ENCODE measurements around the gene JARID2. TPM values are rescaled to one million over a fixed set of nuclear protein-coding genes. Genes with fewer than 3 reads are reported as not detected.

JARID2 gene
- total and polyA plus RNA-seq, 12 donors, result 2.3 to 11.6 (median 8.7) TPM

GRCh38 chr6:15304337-15305042 lies 58.6 kb downstream of the JARID2 start:
- Histone ChIP-seq H3K27ac (peak overlapping the region in 1 of 10 donors; percentile 21), H3K4me3 (no peak overlapping the region), H3K9me3 (no peaks in the 10 kb centered on the region), H3K4me1 (peaks cover 7 to 81% (median 63%) of the 10 kb centered on the region in 9 donors), H3K27me3 (no peaks in the 10 kb centered on the region), H3K36me3 (no peaks in the 10 kb centered on the region)
- TF ChIP-seq, protein P1, sequence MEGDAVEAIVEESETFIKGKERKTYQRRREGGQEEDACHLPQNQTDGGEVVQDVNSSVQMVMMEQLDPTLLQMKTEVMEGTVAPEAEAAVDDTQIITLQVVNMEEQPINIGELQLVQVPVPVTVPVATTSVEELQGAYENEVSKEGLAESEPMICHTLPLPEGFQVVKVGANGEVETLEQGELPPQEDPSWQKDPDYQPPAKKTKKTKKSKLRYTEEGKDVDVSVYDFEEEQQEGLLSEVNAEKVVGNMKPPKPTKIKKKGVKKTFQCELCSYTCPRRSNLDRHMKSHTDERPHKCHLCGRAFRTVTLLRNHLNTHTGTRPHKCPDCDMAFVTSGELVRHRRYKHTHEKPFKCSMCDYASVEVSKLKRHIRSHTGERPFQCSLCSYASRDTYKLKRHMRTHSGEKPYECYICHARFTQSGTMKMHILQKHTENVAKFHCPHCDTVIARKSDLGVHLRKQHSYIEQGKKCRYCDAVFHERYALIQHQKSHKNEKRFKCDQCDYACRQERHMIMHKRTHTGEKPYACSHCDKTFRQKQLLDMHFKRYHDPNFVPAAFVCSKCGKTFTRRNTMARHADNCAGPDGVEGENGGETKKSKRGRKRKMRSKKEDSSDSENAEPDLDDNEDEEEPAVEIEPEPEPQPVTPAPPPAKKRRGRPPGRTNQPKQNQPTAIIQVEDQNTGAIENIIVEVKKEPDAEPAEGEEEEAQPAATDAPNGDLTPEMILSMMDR (IDR thresholded peaks at IDR 0.05), result no peak
- 64 to 71% methylated on average over 4 of the region's 4 CpGs for WGBS, 2 donors
- intact Hi-C loops (cut with DNase I), result no loop called here
- DNase-seq (no peak), ATAC-seq (no peak)

- intact Hi-C loops (cut with DNase I), result no loop called here
These were observed 59.6 kb downstream of the JARID2 start for GRCh38 chr6:15305496-15305895.

GRCh38 chr6:15305909-15306308 lies 60.0 kb downstream of the JARID2 start:
- Histone ChIP-seq H3K36me3 (no peaks in the 10 kb centered on the region), H3K27ac (no peak overlapping the region), H3K4me1 (peaks cover 7 to 82% (median 68%) of the 10 kb centered on the region in 9 donors), H3K4me3 (no peak overlapping the region), H3K9me3 (no peaks in the 10 kb centered on the region), H3K27me3 (no peaks in the 10 kb centered on the region)
- WGBS, 2 donors, result 60 to 70% methylated on average over 7 of the region's 7 CpGs
- no peak for ATAC-seq
- no peak for DNase-seq
- TF ChIP-seq, protein P1 (IDR thresholded peaks at IDR 0.05), result no peak
- intact Hi-C loops (cut with DNase I), result no loop called here

More at GRCh38 chr6:15305496-15305895, 59.6 kb downstream of the JARID2 start:
- no peak for ATAC-seq
- no peak for DNase-seq
- peak overlapping the region in 1 of 10 donors; percentile 21 for H3K27ac ChIP-seq
- TF ChIP-seq, protein P1 (IDR thresholded peaks at IDR 0.05), result no peak
- no peak overlapping the region for H3K4me3 ChIP-seq
- H3K27me3 ChIP-seq, result no peaks in the 10 kb centered on the region
- H3K9me3 ChIP-seq, result no peaks in the 10 kb centered on the region
- peaks cover 7 to 82% (median 64%) of the 10 kb centered on the region in 9 donors for H3K4me1 ChIP-seq
- H3K36me3 ChIP-seq, result no peaks in the 10 kb centered on the region

DNA sequence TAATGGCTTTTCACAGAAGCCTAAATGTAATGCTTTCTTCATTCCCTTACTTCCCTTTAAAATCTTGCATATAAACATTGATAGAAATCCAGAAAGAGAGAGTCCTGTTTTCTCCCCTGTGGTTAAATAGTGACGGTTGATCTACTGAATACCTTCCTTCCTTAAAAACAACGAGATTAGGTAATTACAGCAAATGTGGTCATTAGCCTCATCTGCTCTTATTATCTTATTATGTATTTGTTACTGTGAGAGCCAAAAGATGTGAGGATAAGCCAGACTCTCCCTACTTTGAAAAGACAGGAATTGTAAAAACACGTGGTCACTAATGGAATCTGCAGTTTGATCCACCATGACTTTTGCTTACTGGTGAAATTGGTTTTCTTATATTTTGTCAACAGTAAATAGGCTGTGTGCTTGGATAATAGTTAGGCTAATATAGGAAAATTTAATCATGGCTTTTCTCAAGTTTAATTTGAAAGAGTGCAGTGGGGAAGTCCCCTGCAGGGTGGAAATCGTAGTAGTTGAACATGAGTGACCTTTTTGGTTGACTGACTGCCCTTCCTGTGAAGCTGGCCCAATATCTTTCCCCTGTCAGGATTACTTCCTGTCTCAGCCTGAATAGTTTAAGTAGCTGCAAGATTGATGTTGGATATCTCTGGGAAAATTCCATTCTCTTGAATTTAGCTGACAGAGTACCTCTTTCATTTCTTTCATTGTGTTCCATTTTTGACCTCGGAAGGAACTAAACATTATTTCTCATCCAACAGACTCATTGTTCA lies 62.8 kb downstream of the JARID2 start:
- intact Hi-C loops (cut with DNase I), result no loop called here

More for the DNA sequence above, 62.8 kb downstream of the JARID2 start:
- no peaks in the 10 kb centered on the region for H3K27me3 ChIP-seq
- TF ChIP-seq, protein P1 (IDR thresholded peaks at IDR 0.05), result no peak
- H3K4me1 ChIP-seq, result peaks cover 10 to 97% (median 81%) of the 10 kb centered on the region in 9 donors
- ATAC-seq (peak in 3 of 8 donors; percentile 31 to 63 (median 41)), DNase-seq (no peak)
- no peak overlapping the region for H3K27ac ChIP-seq
- H3K36me3 ChIP-seq, result no peaks in the 10 kb centered on the region
- 42 to 49% methylated on average over 5 of the region's 5 CpGs for WGBS, 2 donors
- H3K4me3 ChIP-seq, result no peak overlapping the region
- H3K9me3 ChIP-seq, result no peaks in the 10 kb centered on the region

Measured in heart right ventricle (tissue), 16 donors.